SK-N-MC (cell line): Measurements from ENCODE around the gene SLC23A1.
A peak's percentile ranks its signal among the peaks of the same experiment; 100 is the strongest.
"Not testable (repeated sequence)": the region's sequence is repeated elsewhere in the genome, so short reads cannot be mapped to it uniquely, and the experiment has no call there.

Source experiments
- DNase-seq: peaks from one replicate; pipeline ENCODE4 v3.0.0-alpha.2; 2011; ENCODE audit warnings: low read depth, low spot score
- H3K27ac ChIP-seq: fragments of 200-600 bp; sonication (generic); 2 replicates; pipeline ENCODE4 v1.5.1; 2016; ENCODE audit warnings: mixed run types
- H3K36me3 ChIP-seq: fragments of 200-600 bp; sonication (generic); 2 replicates; pipeline ENCODE4 v1.6.1; 2017; ENCODE audit warnings: antibody characterized with exemption, low read length, mixed read lengths; ENCODE audit not compliant: insufficient read depth
- H3K4me3 ChIP-seq: fragments of 200-600 bp; sonication (generic); 2 replicates; pipeline ENCODE4 v1.5.1; 2016
- H3K9ac ChIP-seq: fragments of 200-600 bp; sonication (generic); 2 replicates; pipeline ENCODE4 v1.8.0; 2017; ENCODE audit warnings: mixed run types, mixed read lengths; ENCODE audit not compliant: insufficient read length
- H3K9me3 ChIP-seq: fragments of 200-600 bp; sonication (generic); 2 replicates; pipeline ENCODE4 v1.6.1; 2017; ENCODE audit warnings: low read depth, mild to moderate bottlenecking, antibody characterized with exemption, low read length, moderate library complexity, mixed read lengths
- EZH2 ChIP-seq: fragments of 200-600 bp; sonication (generic); IDR thresholded peaks from one replicate; pipeline ENCODE4 v1.6.1; 2017; ENCODE audit warnings: antibody characterized with exemption
- FOXP2 ChIP-seq: optimal IDR thresholded peaks from 2 replicates; pipeline ENCODE3; 2011; ENCODE audit warnings: mild to moderate bottlenecking, moderate library complexity; ENCODE audit not compliant: insufficient read depth; ENCODE audit errors: extremely low read length, control extremely low read depth
- POLR2AphosphoS5 ChIP-seq: IDR thresholded peaks from 2 replicates; pipeline ENCODE4 v1.6.1; 2012; ENCODE audit warnings: mild to moderate bottlenecking, low read depth, low read length, borderline replicate concordance

SLC23A1 gene

DNA sequence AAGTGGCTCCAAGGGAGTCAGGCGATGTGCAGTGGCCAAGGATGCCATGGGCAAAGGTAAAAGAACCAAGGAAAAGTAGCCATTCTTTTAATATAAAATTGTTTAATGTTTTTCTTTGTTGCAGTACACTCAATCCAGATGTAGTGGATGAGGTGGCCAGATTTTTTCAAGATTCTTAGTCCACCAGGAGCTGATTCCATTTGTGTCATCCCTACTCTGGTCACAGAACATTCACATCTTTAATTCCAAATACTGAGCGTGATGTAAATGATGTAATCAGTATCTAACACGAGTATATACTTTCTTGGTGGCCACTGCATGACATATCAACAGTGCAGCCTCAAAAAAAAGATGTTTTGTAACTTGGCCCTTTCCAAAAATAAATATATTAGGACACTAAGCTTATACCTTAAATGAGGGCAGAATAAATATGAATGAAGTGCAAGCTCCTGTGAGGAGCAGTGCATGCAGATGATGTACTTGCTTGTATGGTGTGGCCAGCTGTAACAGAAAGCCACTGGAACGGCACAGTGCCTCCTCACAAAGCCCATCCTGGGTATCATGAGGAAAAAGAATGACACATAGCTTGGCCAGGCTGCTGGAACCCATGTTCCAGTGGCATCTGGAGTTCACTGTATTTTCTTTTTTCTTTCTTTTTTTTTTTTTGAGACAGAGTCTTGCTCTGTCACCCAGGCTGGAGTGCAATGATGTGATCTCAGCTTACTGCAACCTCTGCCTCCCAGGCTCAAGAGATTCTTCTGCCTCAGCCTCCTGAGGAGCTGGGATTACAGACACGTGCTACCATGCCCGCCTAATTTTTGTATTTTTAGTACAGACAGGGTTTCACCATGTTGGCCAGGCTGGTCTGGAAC lies 27.3 kb upstream of the SLC23A1 start:
- H3K9ac ChIP-seq, result no peak overlapping the region
- DNase-seq, result no peak
- no peak overlapping the region for H3K27ac ChIP-seq
- TF ChIP-seq EZH2, result no peak
- TF ChIP-seq FOXP2, result no peak
- no peaks in the 10 kb centered on the region for H3K36me3 ChIP-seq
- H3K9me3 ChIP-seq, result no peaks in the 10 kb centered on the region
- no peak overlapping the region for H3K4me3 ChIP-seq

DNA sequence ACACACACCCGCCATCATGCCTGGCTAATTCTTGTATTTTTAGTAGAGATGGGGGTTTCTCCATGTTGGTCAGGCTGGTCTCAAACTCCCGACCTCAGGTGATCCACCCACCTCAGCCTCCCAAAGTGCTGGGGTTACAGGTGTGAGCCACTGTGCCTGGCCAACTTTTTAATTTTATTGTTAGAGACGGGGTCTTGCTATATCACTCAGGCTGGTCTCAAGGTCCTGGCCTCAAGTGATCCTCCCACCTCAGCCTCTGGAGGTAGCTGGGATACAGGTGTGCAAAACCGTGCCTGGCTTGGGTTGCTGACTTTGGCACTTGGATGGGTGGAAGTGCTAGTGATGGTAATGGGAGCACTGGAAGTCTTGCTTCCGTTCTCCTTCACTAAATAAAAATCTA lies 26.0 kb upstream of the SLC23A1 start:
- not testable (repeated sequence) for H3K27ac ChIP-seq, H3K4me3 ChIP-seq, H3K9me3 ChIP-seq, H3K36me3 ChIP-seq, H3K9ac ChIP-seq, DNase-seq

DNA sequence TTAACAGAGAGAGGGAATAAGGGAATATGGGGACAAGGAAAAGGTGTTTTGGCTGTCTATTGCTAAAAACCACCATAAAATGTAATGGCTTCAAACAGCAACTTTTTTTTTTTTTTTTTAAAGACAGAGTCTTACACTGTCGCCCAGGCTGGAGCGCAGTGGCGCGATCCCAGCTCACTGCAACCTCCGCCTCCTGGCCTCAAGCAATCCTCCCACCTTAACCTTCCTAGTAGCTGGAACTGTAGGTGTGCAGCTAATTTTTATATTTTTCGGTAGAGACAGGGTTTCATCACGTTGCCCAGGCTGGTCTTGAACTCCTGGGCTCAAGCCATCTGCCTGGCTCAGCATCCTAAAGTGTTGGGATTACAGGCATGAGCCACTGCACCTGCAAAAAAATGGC lies 25.1 kb upstream of the SLC23A1 start:
- TF ChIP-seq EZH2, result no peak
- no peak for TF ChIP-seq POLR2AphosphoS5
- no peak for TF ChIP-seq FOXP2
- no peaks in the 10 kb centered on the region for H3K36me3 ChIP-seq
- DNase-seq, result no peak
- H3K9ac ChIP-seq, result no peak overlapping the region
- H3K27ac ChIP-seq, result no peak overlapping the region
- no peaks in the 10 kb centered on the region for H3K9me3 ChIP-seq
- no peak overlapping the region for H3K4me3 ChIP-seq

DNA sequence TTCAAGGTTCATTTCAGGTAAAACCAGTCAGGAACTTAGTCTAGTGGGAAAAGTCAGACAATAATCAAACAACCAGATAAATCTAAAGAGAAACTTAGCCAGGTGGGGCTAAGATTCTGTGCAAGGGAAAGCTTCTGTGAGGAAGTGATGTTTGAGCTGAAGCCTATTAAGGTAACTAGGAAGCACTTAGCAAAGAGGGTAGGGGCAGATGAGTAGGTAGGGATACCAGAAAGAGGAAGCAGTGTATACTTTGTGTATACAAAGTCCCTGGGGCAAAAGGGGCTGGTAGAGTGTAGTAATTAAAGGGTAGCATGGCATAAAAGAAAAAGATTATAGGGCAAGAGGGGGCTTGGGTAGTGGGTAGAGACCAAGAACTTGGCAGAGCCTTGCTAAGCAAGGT lies 24.4 kb upstream of the SLC23A1 start:
- H3K9me3 ChIP-seq, result no peaks in the 10 kb centered on the region
- no peaks in the 10 kb centered on the region for H3K36me3 ChIP-seq
- DNase-seq, result no peak
- H3K4me3 ChIP-seq, result no peak overlapping the region
- H3K27ac ChIP-seq, result no peak overlapping the region
- H3K9ac ChIP-seq, result no peak overlapping the region
- TF ChIP-seq POLR2AphosphoS5 (no peak), EZH2 (no peak), FOXP2 (no peak)

DNA sequence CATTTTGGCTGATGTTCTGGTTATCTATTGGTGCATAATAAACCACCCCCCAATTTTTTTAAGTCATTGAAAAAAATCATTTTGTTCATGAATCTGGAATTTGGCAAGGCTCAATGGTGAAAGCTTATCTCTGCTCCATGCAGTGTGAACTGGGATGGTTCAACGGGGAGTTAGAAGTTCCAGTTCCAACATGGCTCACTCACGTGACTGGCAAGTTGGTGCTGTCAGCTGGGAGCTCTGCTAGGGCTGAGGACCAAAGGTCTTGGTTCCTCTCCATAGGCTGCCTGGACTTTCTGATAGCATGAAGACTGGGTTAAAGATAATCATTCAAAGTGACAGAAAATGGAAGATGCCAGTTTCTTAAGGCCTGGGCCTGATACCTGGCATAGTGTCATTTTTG lies 23.9 kb upstream of the SLC23A1 start:
- H3K9me3 ChIP-seq, result no peaks in the 10 kb centered on the region
- H3K4me3 ChIP-seq, result no peak overlapping the region
- DNase-seq, result no peak
- no peak overlapping the region for H3K9ac ChIP-seq
- no peaks in the 10 kb centered on the region for H3K36me3 ChIP-seq
- TF ChIP-seq FOXP2, result no peak
- H3K27ac ChIP-seq, result no peak overlapping the region

DNA sequence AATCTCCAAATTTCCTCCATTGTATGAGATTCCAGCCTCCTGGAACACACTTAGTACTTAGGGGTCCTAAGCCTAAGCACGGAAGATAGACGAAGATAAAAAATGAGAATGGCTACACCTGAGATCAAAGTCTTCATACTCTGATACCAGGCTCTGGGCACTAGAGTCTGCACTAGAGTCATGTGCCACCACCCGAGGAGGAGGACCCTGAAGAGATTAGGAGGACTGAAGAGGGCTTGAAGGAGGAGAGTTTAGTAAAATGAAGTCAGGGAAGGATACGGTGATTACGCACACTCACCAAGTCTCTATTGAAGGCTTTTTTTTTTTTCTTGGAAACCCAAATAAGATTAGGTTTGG lies 21.4 kb upstream of the SLC23A1 start:
- TF ChIP-seq EZH2 (no peak), FOXP2 (no peak)
- Histone ChIP-seq H3K9ac (peak overlapping the region; percentile 72), H3K4me3 (peak overlapping the region; percentile 83), H3K9me3 (no peaks in the 10 kb centered on the region), H3K27ac (peak overlapping the region; percentile 95), H3K36me3 (no peaks in the 10 kb centered on the region)
- DNase-seq, result no peak

DNA sequence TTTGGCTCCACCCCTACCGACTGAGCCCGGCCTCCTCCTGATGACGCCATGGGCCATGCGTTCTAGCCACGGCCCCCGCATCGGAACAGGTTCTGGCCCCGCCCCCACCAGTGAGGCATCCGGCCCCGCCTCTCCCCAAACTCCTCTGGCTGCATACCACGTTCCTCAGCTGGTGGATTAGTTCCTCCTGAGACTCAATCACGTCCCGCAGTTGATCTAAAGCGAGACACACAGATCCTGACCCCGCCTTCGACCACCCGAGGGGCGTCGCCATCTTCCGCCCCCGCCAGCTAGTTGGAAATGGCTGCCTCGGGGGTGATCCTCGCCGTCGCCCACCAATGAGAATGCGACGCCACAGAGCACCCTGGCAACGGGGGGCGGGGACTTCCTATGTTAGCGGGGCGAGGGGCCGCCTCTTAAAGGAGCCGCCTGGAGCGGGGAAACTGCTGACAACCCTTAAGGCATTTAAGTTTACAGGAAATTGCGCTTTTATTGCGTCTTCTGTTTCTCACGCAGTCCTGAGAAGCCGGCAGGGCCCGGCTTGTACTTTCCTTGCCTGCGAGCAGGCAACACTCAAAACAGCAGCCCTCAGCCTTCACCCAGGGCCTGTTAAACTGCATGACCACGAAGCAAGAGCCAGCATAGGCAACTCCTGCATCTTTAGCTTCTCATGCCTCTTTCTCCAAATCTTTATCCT lies 20.8 kb upstream of the SLC23A1 start, which contains the start of gene SPATA24:
Gene SPATA24, minus strand, starts transcription at position 303 of the 697 bp plus-strand sequence. Its CDS starts 29 bp downstream, at position 274.
- TF ChIP-seq FOXP2 (peak; percentile 11), POLR2AphosphoS5 (peak; percentile 67), EZH2 (no peak)
- no peaks in the 10 kb centered on the region for H3K9me3 ChIP-seq
- peak within 1 kb of the TSS; percentile 83 for H3K4me3 ChIP-seq
- DNase-seq, result peak; percentile 95
- H3K36me3 ChIP-seq, result no peaks in the 10 kb centered on the region
- H3K27ac ChIP-seq, result peak within 1 kb of the TSS; percentile 95
- peak within 1 kb of the TSS; percentile 74 for H3K9ac ChIP-seq

DNA sequence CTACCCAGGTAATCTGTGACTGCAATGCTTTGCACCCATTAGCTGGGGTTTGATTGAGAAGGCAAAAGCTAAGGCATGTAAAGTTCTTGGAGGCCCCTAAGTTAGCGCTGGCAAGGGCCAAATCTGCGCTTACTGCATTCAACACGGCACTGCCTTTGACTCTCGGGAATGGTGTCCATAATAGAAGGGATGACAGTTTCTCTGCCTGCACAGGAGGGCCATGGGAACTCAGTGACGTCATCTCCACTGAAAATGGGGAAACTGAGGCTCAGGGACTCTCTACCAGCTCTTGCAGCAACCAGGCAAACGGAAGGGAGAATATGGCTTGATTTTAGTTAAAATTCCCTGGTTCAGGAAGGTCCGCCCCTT lies 20.3 kb upstream of the SLC23A1 start:
- H3K27ac ChIP-seq, result peak overlapping the region; percentile 95
- H3K9ac ChIP-seq, result peak overlapping the region; percentile 74

DNA sequence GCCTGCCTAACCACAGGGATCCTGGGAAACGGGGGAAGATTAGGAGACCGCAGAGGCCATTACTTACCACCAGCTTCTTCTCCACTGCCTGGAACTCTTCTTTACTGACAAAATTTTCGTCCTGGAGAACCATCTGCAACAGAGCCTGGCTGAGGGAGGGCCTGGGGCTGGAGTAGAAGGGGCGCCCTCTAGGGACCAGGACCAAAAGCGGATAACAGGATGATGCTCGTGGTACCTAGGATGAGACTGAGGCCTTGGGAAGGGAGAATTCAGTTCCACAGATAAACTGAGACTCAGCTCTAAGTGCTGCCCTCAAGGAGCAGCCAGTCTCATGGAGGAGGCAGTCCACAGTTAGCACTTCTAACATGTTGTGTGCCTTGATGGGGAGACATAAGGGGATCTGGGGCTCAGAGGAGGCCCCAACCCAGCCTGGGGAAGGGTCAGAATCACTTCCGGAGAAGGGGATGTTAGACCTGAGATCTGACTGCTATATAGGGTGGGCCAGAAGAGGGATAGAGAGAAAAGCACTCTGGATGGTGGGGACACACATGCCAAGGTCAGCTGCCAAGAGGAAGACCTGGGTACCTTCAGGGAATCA lies 19.6 kb upstream of the SLC23A1 start:
- H3K27ac ChIP-seq, result no peak overlapping the region; the same call in 1 of the 2 replicates
- no peak for TF ChIP-seq FOXP2
- no peak for TF ChIP-seq POLR2AphosphoS5
- TF ChIP-seq EZH2, result no peak
- no peaks in the 10 kb centered on the region for H3K9me3 ChIP-seq
- H3K9ac ChIP-seq, result no peak overlapping the region
- H3K4me3 ChIP-seq, result peak overlapping the region; percentile 83
- H3K36me3 ChIP-seq, result no peaks in the 10 kb centered on the region
- no peak for DNase-seq

More for the DNA sequence above, 20.3 kb upstream of the SLC23A1 start:
- TF ChIP-seq POLR2AphosphoS5, result no peak
- no peak for TF ChIP-seq EZH2
- TF ChIP-seq FOXP2, result no peak
- Histone ChIP-seq H3K4me3 (peak overlapping the region; percentile 83), H3K9me3 (no peaks in the 10 kb centered on the region), H3K36me3 (no peaks in the 10 kb centered on the region)
- DNase-seq, result no peak
